Measurements from ENCODE around the gene ROR1.

- TF ChIP-seq CTCF (IDR thresholded peaks at IDR 0.05) (no peak), POLR2A (IDR thresholded peaks at IDR 0.05) (no peak)
These were observed 333.8 kb downstream of the ROR1 start for GRCh38 chr1:64107632-64108031.

All from thyroid gland (tissue), 4 donors.